Hematopoietic multipotent progenitor cell treated with erythropoietin and hydrocortisone succinate and interleukin-3 and kit ligand, for 8 days (in vitro differentiated cells): ENCODE measurements around the gene UBALD2.
"Not testable (repeated sequence)": the region's sequence is repeated elsewhere in the genome, so short reads cannot be mapped to it uniquely, and the experiment has no call there.

Source experiments
- DNase-seq: peaks from one replicate; pipeline ENCODE4 v3.0.0-alpha.2; 2015

UBALD2 gene

GRCh38 chr17:76266244-76266938, 1.2 kb downstream of the UBALD2 start:
- peak; percentile 24 for DNase-seq

GRCh38 chr17:76267051-76267576, 2.0 kb downstream of the UBALD2 start:
- no peak for DNase-seq

GRCh38 chr17:76267581-76268001, 2.4 kb downstream of the UBALD2 start:
- not testable (repeated sequence) for DNase-seq

- peak; percentile 55 for DNase-seq
These were observed 3.0 kb downstream of the UBALD2 start for GRCh38 chr17:76268015-76268749.

- DNase-seq, result peak; percentile 21
These were observed 4.1 kb downstream of the UBALD2 start for GRCh38 chr17:76268991-76269981.

- DNase-seq, result no peak
These were observed 5.0 kb downstream of the UBALD2 start for GRCh38 chr17:76270127-76270592.

GRCh38 chr17:76270770-76271668, 5.9 kb downstream of the UBALD2 start:
- DNase-seq, result no peak

- DNase-seq, result no peak
These were observed 6.8 kb downstream of the UBALD2 start for GRCh38 chr17:76271669-76272540.

- no peak for DNase-seq
These were observed 7.6 kb downstream of the UBALD2 start for GRCh38 chr17:76272541-76273444.

GRCh38 chr17:76273445-76274111, 8.4 kb downstream of the UBALD2 start:
- no peak for DNase-seq

GRCh38 chr17:76274112-76274956, 9.2 kb downstream of the UBALD2 start:
- DNase-seq, result no peak

- DNase-seq, result no peak
These were observed 10.4 kb downstream of the UBALD2 start for GRCh38 chr17:76275382-76276068.

GRCh38 chr17:76276069-76276431, 10.9 kb downstream of the UBALD2 start:
- DNase-seq, result no peak

- DNase-seq, result no peak
These were observed 11.5 kb downstream of the UBALD2 start for GRCh38 chr17:76276461-76277299.

GRCh38 chr17:76277300-76278267, 12.4 kb downstream of the UBALD2 start:
- DNase-seq, result no peak
